Measurements from ENCODE around the gene EGFR.

The EGFR gene

GRCh38 chr7:55085511-55086412, 66.9 kb downstream of the EGFR start:
- H3K4me1 Mint-ChIP-seq: peaks cover 7% of the 10 kb centered on the region
- no peak overlapping the region for H3K27ac Mint-ChIP-seq
- CTCF ChIA-PET: interaction anchor here (0.9 kb wide), 1 partner anchor 170 kb away, joined by 3 read pairs; no protein-coding TSS in a partner anchor

GRCh38 chr7:55086413-55087201, 67.8 kb downstream of the EGFR start:
- H3K27ac Mint-ChIP-seq: no peak overlapping the region
- no peak overlapping the region for H3K4me3 Mint-ChIP-seq
- no peaks in the 10 kb centered on the region for H3K9me3 Mint-ChIP-seq
- no peaks in the 10 kb centered on the region for H3K36me3 Mint-ChIP-seq
- peaks cover 7% of the 10 kb centered on the region for H3K4me1 Mint-ChIP-seq
- peaks cover 4% of the 10 kb centered on the region for H3K27me3 Mint-ChIP-seq
- CTCF ChIA-PET: interaction anchor here (0.9 kb wide), 1 partner anchor 169 kb away, joined by 3 read pairs; no protein-coding TSS in a partner anchor
- DNase-seq: no peak

More at GRCh38 chr7:55085511-55086412, 66.9 kb downstream of the EGFR start:
- DNase-seq: no peak
- H3K4me3 Mint-ChIP-seq: no peak overlapping the region
- H3K27me3 Mint-ChIP-seq: peaks cover 4% of the 10 kb centered on the region
- no peaks in the 10 kb centered on the region for H3K9me3 Mint-ChIP-seq
- H3K36me3 Mint-ChIP-seq: no peaks in the 10 kb centered on the region

DNA sequence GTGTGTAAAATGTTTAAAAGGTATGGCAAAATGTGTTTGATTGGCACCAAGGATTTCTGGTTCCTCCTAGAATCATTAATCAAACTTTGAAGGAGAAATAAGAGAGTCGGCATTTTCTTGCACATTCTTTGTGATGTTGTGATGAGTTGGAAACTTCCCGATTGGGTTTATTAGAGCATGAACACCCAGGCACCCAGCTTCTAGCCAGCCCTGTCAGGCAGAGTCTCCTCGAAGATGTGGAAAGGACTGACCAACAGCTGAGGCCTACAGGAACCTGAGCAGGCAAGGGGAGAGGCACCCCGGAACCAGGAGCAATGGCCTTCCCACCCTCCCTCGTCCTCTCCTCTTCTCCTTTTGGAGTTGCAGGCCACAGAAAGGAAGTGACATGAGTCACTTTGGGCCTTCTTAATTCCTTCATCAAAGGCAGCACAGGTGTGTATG, 68.7 kb downstream of the EGFR start:
- Mint-ChIP-seq H3K4me1 (peaks cover 7% of the 10 kb centered on the region), H3K4me3 (no peak overlapping the region), H3K36me3 (no peaks in the 10 kb centered on the region), H3K27ac (no peak overlapping the region), H3K9me3 (no peaks in the 10 kb centered on the region), H3K27me3 (peaks cover 4% of the 10 kb centered on the region)
- DNase-seq: no peak
- CTCF ChIA-PET: no interaction called here

DNA sequence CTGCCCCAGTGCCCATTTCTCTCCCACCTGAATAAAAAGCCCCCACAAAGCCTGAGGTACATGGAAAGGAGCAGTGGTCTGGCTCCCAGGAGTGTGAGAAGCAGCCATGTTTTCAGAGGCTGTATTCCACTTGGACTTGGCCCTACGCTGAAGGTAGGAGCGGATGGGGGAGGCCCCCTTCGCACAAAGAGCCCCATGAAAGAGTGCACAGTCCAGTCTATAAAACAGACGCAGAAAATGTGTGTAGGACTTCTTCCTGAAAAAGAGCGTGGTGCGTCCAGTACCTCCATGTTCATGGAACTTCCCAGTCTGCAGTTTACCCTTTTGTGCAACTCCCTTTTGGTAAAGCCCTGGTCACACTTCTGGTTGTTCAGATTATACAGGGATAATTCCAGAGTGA, 69.3 kb downstream of the EGFR start:
- peaks cover 4% of the 10 kb centered on the region for H3K27me3 Mint-ChIP-seq
- CTCF ChIA-PET: no interaction called here
- H3K36me3 Mint-ChIP-seq: no peaks in the 10 kb centered on the region
- no peak overlapping the region for H3K27ac Mint-ChIP-seq
- H3K9me3 Mint-ChIP-seq: no peaks in the 10 kb centered on the region
- H3K4me1 Mint-ChIP-seq: peaks cover 7% of the 10 kb centered on the region
- DNase-seq: no peak
- H3K4me3 Mint-ChIP-seq: no peak overlapping the region

DNA sequence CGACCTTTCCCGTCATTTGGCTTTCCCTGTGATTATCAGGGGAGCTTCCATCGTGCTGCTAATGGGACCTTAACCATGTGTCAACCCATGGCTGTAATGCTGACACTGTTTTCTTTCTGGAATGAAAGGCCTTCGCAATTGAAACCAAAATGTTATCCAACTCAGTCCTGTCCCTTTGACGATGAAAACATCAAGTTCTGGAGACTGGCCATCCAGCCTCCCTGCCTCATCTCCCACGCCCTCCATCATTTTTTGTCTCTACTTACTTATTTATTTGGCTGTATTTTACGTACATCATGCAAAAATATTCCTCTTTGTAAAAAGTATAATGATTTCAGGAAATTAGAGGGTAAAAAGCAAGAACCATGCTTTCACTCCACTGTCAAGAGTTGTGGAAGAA, 69.8 kb downstream of the EGFR start:
- H3K9me3 Mint-ChIP-seq: no peaks in the 10 kb centered on the region
- H3K36me3 Mint-ChIP-seq: no peaks in the 10 kb centered on the region
- no peak overlapping the region for H3K4me3 Mint-ChIP-seq
- H3K27ac Mint-ChIP-seq: no peak overlapping the region
- H3K4me1 Mint-ChIP-seq: peaks cover 7% of the 10 kb centered on the region
- DNase-seq: no peak
- peaks cover 4% of the 10 kb centered on the region for H3K27me3 Mint-ChIP-seq
- CTCF ChIA-PET: no interaction called here

DNA sequence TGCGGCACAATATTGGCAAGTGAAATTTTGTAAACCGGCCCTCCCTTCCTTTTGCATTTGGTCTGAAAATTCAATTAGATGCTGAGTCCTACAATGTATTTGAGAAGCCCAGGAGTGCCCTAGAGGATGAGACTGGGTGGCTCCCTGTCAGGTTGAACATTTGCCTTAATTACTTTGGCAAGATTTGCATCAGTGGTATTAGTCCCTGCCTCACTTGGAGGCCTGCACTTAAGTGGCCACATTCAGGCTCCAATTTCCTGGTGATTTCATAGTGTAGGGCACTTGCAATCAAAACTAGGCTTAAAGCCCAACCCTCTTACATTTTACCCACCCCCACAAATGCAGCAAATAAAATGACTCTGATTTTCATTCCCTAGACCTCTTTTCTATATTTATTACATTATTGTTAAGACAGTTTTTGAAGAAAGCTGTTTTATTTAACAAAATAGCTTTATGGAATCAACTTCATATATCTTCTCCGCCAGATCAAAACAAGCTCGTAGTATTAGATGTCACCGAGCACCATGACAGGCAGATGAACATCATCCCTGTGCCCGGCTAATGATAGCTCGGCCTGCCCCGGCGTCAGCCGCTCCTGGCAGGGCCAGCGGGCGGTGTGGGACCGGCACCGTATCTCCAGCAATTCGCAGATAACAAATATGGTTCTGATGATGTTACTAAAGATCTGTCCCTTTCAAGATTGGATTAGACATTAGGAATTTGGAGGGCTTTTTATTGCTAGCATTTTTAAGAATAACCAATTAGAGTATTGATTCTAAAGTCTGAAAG, 73.6 kb downstream of the EGFR start:
- CTCF ChIA-PET: no interaction called here
- H3K4me3 Mint-ChIP-seq: no peak overlapping the region
- H3K27me3 Mint-ChIP-seq: no peaks in the 10 kb centered on the region
- no peak overlapping the region for H3K27ac Mint-ChIP-seq
- H3K36me3 Mint-ChIP-seq: no peaks in the 10 kb centered on the region
- H3K4me1 Mint-ChIP-seq: peaks cover under 1% of the 10 kb centered on the region
- no peak for DNase-seq
- H3K9me3 Mint-ChIP-seq: no peaks in the 10 kb centered on the region

DNA sequence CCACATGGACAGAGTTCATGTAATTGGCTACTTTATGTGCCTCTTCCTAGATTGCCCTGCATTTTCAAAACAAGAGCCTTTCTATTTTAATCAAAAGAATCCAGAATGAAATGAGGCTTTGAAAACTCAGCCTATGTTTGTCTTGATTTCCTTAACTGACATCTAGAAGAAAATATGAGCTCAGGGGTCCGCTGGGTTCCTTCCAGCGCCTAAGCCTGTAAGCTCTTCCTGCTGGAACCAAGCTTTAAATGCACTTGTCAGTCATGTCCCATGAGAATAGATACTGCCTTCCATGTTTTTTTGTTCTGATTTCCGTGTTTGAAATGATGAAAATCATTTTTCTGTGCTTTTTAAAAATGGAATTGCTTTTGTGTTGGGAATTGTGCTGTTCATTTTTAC, 74.2 kb downstream of the EGFR start:
- Mint-ChIP-seq H3K4me1 (no peaks in the 10 kb centered on the region), H3K27me3 (no peaks in the 10 kb centered on the region), H3K4me3 (no peak overlapping the region), H3K36me3 (no peaks in the 10 kb centered on the region), H3K27ac (no peak overlapping the region), H3K9me3 (no peaks in the 10 kb centered on the region)
- CTCF ChIA-PET: no interaction called here
- no peak for DNase-seq

DNA sequence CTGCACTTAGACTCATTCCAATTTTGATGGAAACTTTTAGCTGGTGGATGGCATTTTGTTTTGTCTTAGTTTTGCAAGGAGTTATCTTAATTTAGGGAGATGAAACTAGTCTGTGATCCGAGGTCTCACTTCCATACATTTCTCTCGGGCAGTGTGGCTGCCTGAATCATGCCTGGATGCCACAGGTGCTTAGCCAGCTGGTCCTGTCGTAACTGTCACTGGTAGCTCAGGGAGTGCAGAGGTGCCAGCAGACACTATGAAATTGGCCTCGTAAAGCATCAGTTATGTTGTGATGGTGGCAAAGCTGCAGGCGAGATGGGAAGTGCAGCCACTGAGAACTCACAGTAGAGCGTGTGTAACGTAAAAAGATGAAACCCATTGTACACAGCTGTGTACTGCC, 74.9 kb downstream of the EGFR start:
- H3K4me1 Mint-ChIP-seq: no peaks in the 10 kb centered on the region
- no peak for DNase-seq
- H3K4me3 Mint-ChIP-seq: no peak overlapping the region
- no peaks in the 10 kb centered on the region for H3K36me3 Mint-ChIP-seq
- CTCF ChIA-PET: no interaction called here
- H3K27me3 Mint-ChIP-seq: no peaks in the 10 kb centered on the region
- H3K27ac Mint-ChIP-seq: no peak overlapping the region
- H3K9me3 Mint-ChIP-seq: no peaks in the 10 kb centered on the region

GRCh38 chr7:55094092-55094690, 75.4 kb downstream of the EGFR start:
- Mint-ChIP-seq H3K36me3 (no peaks in the 10 kb centered on the region), H3K27ac (no peak overlapping the region), H3K4me1 (no peaks in the 10 kb centered on the region), H3K4me3 (no peak overlapping the region), H3K27me3 (peaks cover 5% of the 10 kb centered on the region), H3K9me3 (no peaks in the 10 kb centered on the region)
- CTCF ChIA-PET: no interaction called here
- DNase-seq: no peak

- CTCF ChIA-PET: no interaction called here
These were observed 76.9 kb downstream of the EGFR start for GRCh38 chr7:55095672-55096071.

GRCh38 chr7:55096323-55096722, 77.5 kb downstream of the EGFR start:
- CTCF ChIA-PET: no interaction called here

More at GRCh38 chr7:55095672-55096071, 76.9 kb downstream of the EGFR start:
- Mint-ChIP-seq H3K4me1 (no peaks in the 10 kb centered on the region), H3K9me3 (no peaks in the 10 kb centered on the region), H3K4me3 (no peak overlapping the region), H3K36me3 (no peaks in the 10 kb centered on the region), H3K27me3 (peaks cover 7% of the 10 kb centered on the region), H3K27ac (no peak overlapping the region)
- DNase-seq: no peak

DNA sequence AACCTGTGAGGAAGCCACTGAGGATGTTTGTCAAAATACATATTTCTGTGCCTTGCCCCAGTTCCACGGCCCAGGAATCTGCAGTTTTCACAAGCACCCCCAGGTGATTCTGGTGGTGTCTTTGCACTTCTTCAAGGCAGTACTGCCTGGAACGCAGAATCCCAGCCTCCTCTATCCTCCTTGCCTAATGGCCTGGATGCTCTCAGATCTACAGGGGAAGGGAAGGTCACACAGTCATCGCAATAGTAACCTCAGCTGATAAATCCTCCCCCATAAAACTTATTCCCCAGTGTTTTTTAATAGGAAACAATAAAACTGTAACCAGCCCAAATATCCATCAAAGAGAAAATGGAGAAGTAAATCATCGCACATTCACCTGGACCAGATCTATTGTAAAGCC, 78.3 kb downstream of the EGFR start:
- no peak for DNase-seq
- H3K4me3 Mint-ChIP-seq: no peak overlapping the region
- peaks cover 12% of the 10 kb centered on the region for H3K27me3 Mint-ChIP-seq
- no peaks in the 10 kb centered on the region for H3K36me3 Mint-ChIP-seq
- H3K4me1 Mint-ChIP-seq: no peaks in the 10 kb centered on the region
- CTCF ChIA-PET: no interaction called here
- no peaks in the 10 kb centered on the region for H3K9me3 Mint-ChIP-seq
- H3K27ac Mint-ChIP-seq: no peak overlapping the region

More at GRCh38 chr7:55096323-55096722, 77.5 kb downstream of the EGFR start:
- Mint-ChIP-seq H3K4me1 (no peaks in the 10 kb centered on the region), H3K36me3 (no peaks in the 10 kb centered on the region), H3K27ac (no peak overlapping the region), H3K27me3 (peaks cover 7% of the 10 kb centered on the region), H3K9me3 (no peaks in the 10 kb centered on the region), H3K4me3 (no peak overlapping the region)
- DNase-seq: no peak

DNA sequence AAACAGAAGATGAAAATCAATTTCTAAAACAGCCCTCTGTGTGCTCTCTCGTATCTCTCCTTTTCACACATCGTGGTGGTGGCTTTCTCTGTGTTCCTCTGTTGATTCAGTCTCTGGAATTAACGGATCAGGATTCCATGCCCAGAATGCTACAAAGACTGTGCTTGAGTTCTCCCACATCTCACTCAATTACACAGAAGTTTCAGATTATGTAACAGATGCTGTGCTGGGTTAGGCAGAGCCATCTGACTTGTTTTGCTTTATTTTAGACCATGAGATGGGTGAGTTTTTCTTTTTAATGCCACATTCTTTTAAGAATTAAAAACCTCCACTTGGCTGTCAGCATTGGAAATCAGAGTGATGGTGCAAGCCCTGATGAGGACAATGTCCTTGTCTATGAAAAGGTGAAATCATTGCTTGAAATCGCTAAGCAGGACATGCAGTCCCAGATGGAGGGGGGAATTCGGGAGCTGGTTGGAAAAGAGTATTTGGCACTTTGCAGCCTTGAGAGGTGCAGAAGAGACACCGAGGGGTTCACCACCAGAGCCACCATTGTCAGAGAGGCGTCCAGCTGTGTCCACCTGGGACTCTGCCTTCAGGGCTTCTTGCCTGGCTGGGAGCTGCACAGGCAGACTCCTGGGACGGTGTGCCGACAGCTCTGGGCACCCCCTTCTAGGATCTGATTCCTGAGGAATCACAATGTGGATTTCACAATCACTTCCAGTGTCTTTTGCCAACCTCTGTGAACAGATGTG, 80.4 kb downstream of the EGFR start:
- Mint-ChIP-seq H3K4me1 (no peaks in the 10 kb centered on the region), H3K27ac (no peak overlapping the region), H3K27me3 (peaks cover 15% of the 10 kb centered on the region), H3K9me3 (no peaks in the 10 kb centered on the region), H3K36me3 (no peaks in the 10 kb centered on the region), H3K4me3 (no peak overlapping the region)
- no peak for DNase-seq
- CTCF ChIA-PET: no interaction called here
